ENCODE data around the gene DLX6. TPM values are rescaled to one million over a fixed set of nuclear protein-coding genes. Genes with fewer than 3 reads are reported as not detected.

DLX6 gene
- total RNA-seq, 4 donors from 2014 or later: 0.59 to 5.0 (median 1.6) TPM

- 3 to 7% methylated on average over 31 to 56 of the region's 83 CpGs for WGBS, 2 donors
- DNase-seq (ENCODE audit: low spot score in 2 of 2): peak in 1 of 2 donors; percentile 88
These were observed 882 bp downstream of the DLX6 start for GRCh38 chr7:97006055-97006815.

DNA sequence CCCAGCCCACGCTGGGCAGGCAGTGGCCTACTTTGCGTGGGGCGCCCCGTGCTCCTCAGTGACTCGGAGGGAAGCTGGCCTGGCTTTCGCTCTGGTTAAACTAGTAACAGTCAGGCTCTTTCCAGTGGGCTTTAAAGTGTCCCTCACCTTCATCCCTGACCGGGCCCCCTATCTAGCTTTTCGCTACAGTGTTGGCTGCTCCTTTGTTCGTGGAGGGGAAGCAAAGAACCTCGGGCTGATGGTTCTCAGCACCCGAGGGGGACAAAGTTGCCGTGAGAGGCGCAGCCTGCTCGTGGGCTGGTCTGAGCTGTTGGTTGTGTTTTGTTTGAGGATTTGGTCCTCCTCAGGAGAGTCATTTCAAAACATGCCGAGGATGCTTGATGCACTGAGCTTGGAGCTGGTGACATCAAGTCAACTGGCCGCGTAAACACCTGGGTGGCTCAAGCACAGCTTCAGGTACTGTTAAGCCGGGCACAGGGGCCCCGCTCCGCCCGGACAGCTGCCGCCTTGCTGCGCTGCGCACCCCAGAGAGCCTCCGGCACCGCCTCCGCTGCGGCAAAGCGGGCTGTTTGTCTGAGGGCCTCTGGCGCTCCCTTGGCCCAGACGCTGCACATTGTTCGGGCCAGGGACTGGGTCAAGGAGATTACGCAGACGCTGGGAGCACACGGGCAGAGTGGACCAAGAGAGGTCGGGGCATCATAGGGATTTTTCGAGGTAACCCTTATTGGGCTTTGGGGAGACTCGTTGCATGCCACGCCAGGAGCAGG, 1.6 kb downstream of the DLX6 start:
- no peak for DNase-seq (ENCODE audit: low spot score in 2 of 2)
- WGBS, 2 donors: 45 to 49% methylated on average over 34 to 39 of the region's 39 CpGs
- intact Hi-C loops (cut with DNase I; ENCODE audit: low total_unique reads): no loop called here
- H3K4me3 ChIP-seq (ENCODE audit: low read depth, poor library complexity, severe bottlenecking): no peak overlapping the region
- no peak for TF ChIP-seq CTCF (IDR thresholded peaks at IDR 0.05)
- TF ChIP-seq POLR2A (IDR thresholded peaks at IDR 0.05): no peak

More at GRCh38 chr7:97006055-97006815, 882 bp downstream of the DLX6 start:
- intact Hi-C loops (cut with DNase I; ENCODE audit: low total_unique reads): no loop called here
- no peak overlapping the region for H3K4me3 ChIP-seq (ENCODE audit: low read depth, poor library complexity, severe bottlenecking)
- TF ChIP-seq CTCF (IDR thresholded peaks at IDR 0.05) (peak in 1 of 3 donors; percentile 58), POLR2A (IDR thresholded peaks at IDR 0.05) (no peak)

- no peak for TF ChIP-seq CTCF (IDR thresholded peaks at IDR 0.05)
- no peak for TF ChIP-seq POLR2A (IDR thresholded peaks at IDR 0.05)
- H3K4me3 ChIP-seq (ENCODE audit: low read depth, poor library complexity, severe bottlenecking): no peak overlapping the region
- intact Hi-C loops (cut with DNase I; ENCODE audit: low total_unique reads): no loop called here
- 65 to 80% methylated on average over 8 of the region's 8 CpGs for WGBS, 2 donors
- no peak for DNase-seq (ENCODE audit: low spot score in 2 of 2)
These were observed 2.2 kb downstream of the DLX6 start for GRCh38 chr7:97007583-97007861.

- TF ChIP-seq CTCF (IDR thresholded peaks at IDR 0.05): no peak
- no peak for TF ChIP-seq POLR2A (IDR thresholded peaks at IDR 0.05)
- 87 to 94% methylated on average over 3 of the region's 3 CpGs for WGBS, 2 donors
- no peak for DNase-seq (ENCODE audit: low spot score in 2 of 2)
- intact Hi-C loops (cut with DNase I; ENCODE audit: low total_unique reads): no loop called here
- no peak overlapping the region for H3K4me3 ChIP-seq (ENCODE audit: low read depth, poor library complexity, severe bottlenecking)
These were observed 3.0 kb downstream of the DLX6 start for GRCh38 chr7:97008275-97008917.

- WGBS, 2 donors: 51 to 53% methylated on average over 18 of the region's 18 CpGs
- no peak for DNase-seq (ENCODE audit: low spot score in 2 of 2)
- TF ChIP-seq POLR2A (IDR thresholded peaks at IDR 0.05): no peak
- TF ChIP-seq CTCF (IDR thresholded peaks at IDR 0.05): no peak
- no peak overlapping the region for H3K4me3 ChIP-seq (ENCODE audit: low read depth, poor library complexity, severe bottlenecking)
- intact Hi-C loops (cut with DNase I; ENCODE audit: low total_unique reads): no loop called here
These were observed 4.7 kb downstream of the DLX6 start for GRCh38 chr7:97009753-97010732.

Measured in lower leg skin (tissue), 4 donors.